Measurements from ENCODE around the gene OR51A7.
"Not testable (repeated sequence)": the region's sequence is repeated elsewhere in the genome, so short reads cannot be mapped to it uniquely, and the experiment has no call there.

The OR51A7 gene, protein sequence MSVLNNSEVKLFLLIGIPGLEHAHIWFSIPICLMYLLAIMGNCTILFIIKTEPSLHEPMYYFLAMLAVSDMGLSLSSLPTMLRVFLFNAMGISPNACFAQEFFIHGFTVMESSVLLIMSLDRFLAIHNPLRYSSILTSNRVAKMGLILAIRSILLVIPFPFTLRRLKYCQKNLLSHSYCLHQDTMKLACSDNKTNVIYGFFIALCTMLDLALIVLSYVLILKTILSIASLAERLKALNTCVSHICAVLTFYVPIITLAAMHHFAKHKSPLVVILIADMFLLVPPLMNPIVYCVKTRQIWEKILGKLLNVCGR

GRCh38 chr11:4903484-4903883 lies at the start of gene OR51A7:
TSS of gene OR51A7 (plus strand) at chr11:4903783. CDS start at chr11:4907370, 3,587 bp downstream.
- H3K4me3 ChIP-seq (ENCODE audit: low read depth, low read length) = no peak within 1 kb of the TSS

DNA sequence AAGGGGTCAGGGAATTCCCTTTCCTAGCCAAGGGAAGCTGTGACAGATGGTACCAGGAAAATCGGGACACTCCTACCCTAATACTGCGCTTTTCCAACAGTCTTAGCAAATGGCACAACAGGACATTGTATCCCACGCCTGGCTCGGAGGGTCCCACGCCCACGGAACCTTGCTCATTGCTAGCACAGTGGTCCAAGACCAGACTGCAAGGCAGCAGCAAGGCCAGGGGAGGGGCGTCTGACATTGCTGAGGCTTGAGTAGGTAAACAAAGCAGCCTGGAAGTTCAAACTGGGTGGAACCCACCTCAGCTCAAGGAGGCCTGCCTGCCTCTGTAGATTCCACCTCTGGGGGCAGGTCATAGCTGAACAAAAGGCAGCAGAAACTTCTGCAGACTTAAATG lies 49.3 kb upstream of the OR51A7 start:
- H3K4me3 ChIP-seq (ENCODE audit: low read depth, low read length) = not testable (repeated sequence)

GRCh38 chr11:4862447-4863236 lies 40.9 kb upstream of the OR51A7 start:
- no peak overlapping the region for H3K4me3 ChIP-seq (ENCODE audit: low read depth, low read length)

GRCh38 chr11:4863876-4864275 lies 39.7 kb upstream of the OR51A7 start:
- H3K4me3 ChIP-seq (ENCODE audit: low read depth, low read length) = no peak overlapping the region

GRCh38 chr11:4865855-4866254 lies 37.7 kb upstream of the OR51A7 start:
- no peak overlapping the region for H3K4me3 ChIP-seq (ENCODE audit: low read depth, low read length)

DNA sequence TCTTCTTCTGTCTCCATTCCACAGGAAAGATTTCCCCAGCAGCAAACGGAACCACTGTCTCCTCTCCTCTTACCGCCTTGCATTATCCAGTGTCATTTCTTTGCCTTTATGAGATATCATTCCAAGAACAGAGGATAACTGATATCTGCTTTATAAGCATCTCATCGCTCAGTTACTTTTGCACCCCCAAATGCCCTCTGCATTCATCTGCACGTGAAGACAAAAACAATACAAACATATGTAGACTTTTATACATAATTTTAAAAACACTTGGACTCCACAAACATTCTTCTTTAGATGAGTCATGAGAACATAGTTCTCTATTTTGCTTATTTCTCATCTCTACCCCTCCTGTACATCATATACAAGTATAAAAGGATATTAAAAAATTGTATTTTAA lies 22.4 kb upstream of the OR51A7 start:
- no peak overlapping the region for H3K4me3 ChIP-seq (ENCODE audit: low read depth, low read length)

GRCh38 chr11:4881860-4882500 lies 21.6 kb upstream of the OR51A7 start, which contains the start of gene OR51T1:
TSS of gene OR51T1 (plus strand) at chr11:4881900. CDS start at chr11:4881900, 0 bp downstream.
- no peak within 1 kb of the TSS for H3K4me3 ChIP-seq (ENCODE audit: low read depth, low read length)

DNA sequence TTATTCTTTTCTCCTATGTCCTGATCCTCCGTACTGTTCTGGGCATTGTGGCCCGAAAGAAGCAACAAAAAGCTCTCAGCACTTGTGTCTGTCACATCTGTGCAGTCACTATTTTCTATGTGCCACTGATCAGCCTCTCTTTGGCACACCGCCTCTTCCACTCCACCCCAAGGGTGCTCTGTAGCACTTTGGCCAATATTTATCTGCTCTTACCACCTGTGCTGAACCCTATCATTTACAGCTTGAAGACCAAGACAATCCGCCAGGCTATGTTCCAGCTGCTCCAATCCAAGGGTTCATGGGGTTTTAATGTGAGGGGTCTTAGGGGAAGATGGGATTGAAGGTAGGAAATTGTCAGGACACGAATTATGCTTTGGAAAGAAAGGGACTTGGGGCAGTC lies 21.0 kb upstream of the OR51A7 start:
- H3K4me3 ChIP-seq (ENCODE audit: low read depth, low read length) = no peak overlapping the region

DNA sequence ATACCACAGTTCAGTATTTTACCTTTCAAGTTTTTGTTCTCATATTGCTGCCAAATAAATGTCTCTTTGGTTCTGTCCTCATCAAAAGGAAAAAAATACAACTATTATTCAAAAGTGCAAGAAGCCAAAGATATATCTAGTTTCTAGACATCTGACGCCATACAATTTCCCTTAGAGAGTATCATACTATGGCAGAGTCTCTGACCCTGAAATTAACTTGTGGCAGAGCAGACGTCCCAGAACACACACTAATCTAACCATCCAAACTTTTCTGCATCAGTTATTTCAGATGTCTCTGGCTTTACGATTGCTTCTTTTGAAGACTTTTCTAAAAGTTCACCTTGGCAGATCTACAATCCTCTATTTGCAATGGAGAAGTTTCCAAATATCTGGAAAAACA lies 19.2 kb upstream of the OR51A7 start:
- H3K4me3 ChIP-seq (ENCODE audit: low read depth, low read length) = no peak overlapping the region

GRCh38 chr11:4886186-4886585 lies 17.4 kb upstream of the OR51A7 start:
- H3K4me3 ChIP-seq (ENCODE audit: low read depth, low read length) = no peak overlapping the region

DNA sequence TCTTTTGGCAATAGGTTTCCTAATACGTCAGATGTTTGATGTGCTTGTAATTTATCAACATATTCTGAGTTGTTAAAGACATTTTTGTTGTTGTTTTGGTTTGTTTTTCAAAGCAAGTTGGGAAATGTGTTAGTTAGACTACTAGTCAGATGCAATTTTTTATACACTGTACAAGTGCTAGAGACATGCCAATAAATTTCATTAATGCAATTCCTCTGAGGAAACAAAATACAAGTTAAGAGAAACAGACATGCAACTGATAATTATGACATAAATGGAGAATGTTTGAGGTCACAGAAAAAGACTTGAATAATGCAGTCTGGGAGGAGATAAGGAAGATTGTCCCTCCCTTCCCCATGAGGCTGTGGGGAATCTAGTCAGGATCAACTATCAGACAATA lies 16.0 kb upstream of the OR51A7 start:
- H3K4me3 ChIP-seq (ENCODE audit: low read depth, low read length) = no peak overlapping the region

GRCh38 chr11:4890279-4890678 lies 13.3 kb upstream of the OR51A7 start:
- no peak overlapping the region for H3K4me3 ChIP-seq (ENCODE audit: low read depth, low read length)

GRCh38 chr11:4891996-4892640 lies 11.5 kb upstream of the OR51A7 start:
- no peak overlapping the region for H3K4me3 ChIP-seq (ENCODE audit: low read depth, low read length)

DNA sequence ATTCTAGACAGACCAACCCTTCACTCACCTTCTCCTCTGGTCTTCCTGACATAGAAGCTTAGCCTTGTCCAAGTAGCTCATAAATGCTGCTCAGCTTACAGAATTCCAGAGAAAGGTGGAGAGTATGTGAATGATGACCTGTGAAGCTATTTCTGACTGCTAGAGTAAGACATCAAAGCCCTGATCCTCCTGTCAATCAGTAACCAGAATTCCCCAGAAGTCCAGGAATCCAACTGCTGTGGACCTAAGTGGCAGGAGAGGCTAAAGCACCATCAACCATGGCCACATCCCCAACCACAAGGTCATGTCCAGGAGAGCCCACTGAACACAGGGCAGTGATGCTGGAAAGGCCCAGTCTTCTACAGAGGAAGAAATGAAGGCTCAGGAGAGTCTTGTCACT lies 13.0 kb downstream of the OR51A7 start:
- H3K4me3 ChIP-seq (ENCODE audit: low read depth, low read length) = no peak overlapping the region

DNA sequence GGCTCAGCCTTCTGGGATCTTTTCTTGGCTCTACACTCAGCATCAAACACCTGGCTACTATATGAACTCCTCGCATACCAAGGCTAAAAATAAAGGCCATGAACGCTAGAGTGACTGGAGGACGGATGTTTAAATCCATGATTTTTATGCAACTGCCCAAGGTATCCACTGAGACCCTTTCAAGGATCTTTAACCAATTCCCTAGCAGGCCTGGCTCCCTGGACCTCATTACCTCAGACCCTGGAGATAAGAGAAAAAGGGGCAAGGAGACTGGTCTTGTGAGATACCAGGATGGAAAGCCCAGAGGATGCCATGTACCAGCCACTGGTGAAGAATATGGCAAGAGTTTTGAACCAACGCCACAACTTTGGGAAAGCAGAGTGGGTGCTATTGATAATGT lies 15.7 kb downstream of the OR51A7 start, which contains the start of gene OR51G2:
Gene OR51G2, minus strand, starts transcription at position 101 of the 400 bp plus-strand sequence. CDS start 3,687 bp downstream, outside the sequence.
- H3K4me3 ChIP-seq (ENCODE audit: low read depth, low read length) = no peak within 1 kb of the TSS

- H3K4me3 ChIP-seq (ENCODE audit: low read depth, low read length) = no peak overlapping the region
Observed at GRCh38 chr11:4921796-4922195, 18.2 kb downstream of the OR51A7 start.

- H3K4me3 ChIP-seq (ENCODE audit: low read depth, low read length) = no peak overlapping the region
Observed at GRCh38 chr11:4922304-4922703, 18.7 kb downstream of the OR51A7 start.

- no peak within 1 kb of the TSS for H3K4me3 ChIP-seq (ENCODE audit: low read depth, low read length)
Observed at GRCh38 chr11:4924239-4924638, 20.7 kb downstream of the OR51A7 start, which contains the start of gene OR51G1. TSS of gene OR51G1 (minus strand) at chr11:4924339. CDS start at chr11:4924339, 0 bp downstream.

- no peak overlapping the region for H3K4me3 ChIP-seq (ENCODE audit: low read depth, low read length)
Observed at GRCh38 chr11:4926608-4927007, 23.0 kb downstream of the OR51A7 start.

GRCh38 chr11:4932751-4933150 lies 29.2 kb downstream of the OR51A7 start:
- no peak overlapping the region for H3K4me3 ChIP-seq (ENCODE audit: low read depth, low read length)

- no peak overlapping the region for H3K4me3 ChIP-seq (ENCODE audit: low read depth, low read length)
Observed at GRCh38 chr11:4936745-4937144, 33.2 kb downstream of the OR51A7 start.

All from iPS-11a (cell line).